NCI-H1436 treated with DMSO at 0.1 percent for 48 hours (cell line): ENCODE measurements around the gene CEP164.
"Not testable (repeated sequence)": the region's sequence is repeated elsewhere in the genome, so short reads cannot be mapped to it uniquely, and the experiment has no call there.

ENCODE experiments used
- DNase-seq: peaks from one replicate; lab custom pipeline; 2025; lab: John Stamatoyannopoulos, UW

CEP164 gene

DNA sequence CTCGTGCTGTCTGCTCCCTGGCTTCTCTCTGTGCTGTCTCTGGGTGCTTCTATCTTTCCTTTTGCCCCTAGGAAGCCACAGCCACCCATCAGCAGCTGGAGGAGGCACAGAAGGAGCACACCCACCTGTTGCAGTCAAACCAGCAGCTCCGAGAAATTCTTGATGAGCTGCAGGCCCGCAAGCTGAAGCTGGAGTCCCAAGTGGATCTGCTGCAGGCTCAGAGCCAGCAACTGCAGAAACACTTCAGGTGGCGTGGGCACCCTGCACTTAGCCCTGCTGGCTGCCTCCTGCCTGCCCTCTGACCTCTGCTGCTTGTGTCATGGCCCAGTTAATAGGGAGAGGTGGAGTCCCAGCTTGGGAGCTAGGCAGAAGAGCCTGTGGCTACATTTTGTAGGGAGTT lies 67.8 kb downstream of the CEP164 start:
- DNase-seq: no peak

DNA sequence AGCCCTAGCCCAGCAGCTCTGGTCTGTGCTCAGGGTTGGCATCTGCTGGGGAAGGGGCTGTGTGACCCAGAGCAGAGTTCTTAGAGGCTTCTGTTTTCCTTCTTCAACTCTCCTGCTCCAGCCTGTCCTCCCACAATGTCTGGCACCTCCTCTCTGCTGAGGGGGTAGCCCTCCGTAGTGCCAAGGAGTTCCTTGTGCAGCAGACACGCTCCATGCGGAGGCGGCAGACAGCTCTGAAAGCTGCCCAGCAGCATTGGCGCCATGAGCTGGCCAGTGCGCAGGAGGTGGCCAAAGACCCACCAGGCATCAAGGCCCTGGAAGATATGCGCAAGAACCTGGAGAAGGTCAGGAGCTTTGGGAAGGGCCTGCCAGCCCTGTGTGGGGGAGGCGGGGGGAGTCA lies 69.3 kb downstream of the CEP164 start:
- no peak for DNase-seq

DNA sequence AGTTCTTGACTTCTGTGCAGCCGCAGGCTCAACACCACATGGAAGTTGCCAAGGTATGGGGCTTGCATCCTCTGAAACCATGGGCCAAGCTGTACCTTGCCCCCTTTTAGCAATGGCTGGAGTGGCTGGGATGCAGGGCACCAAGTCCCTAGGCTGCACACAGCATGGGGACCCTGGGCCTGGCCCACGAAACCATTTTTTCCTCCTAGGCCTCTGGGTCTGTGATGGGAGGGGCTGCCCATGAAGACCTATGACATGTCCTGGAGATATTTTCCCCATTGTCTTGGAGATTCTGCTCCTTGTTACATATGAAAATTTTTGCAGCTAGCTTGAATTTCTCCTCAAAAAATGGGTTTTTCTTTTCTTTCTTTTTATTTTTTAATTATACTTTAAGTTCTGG lies 71.0 kb downstream of the CEP164 start:
- DNase-seq: not testable (repeated sequence)

DNA sequence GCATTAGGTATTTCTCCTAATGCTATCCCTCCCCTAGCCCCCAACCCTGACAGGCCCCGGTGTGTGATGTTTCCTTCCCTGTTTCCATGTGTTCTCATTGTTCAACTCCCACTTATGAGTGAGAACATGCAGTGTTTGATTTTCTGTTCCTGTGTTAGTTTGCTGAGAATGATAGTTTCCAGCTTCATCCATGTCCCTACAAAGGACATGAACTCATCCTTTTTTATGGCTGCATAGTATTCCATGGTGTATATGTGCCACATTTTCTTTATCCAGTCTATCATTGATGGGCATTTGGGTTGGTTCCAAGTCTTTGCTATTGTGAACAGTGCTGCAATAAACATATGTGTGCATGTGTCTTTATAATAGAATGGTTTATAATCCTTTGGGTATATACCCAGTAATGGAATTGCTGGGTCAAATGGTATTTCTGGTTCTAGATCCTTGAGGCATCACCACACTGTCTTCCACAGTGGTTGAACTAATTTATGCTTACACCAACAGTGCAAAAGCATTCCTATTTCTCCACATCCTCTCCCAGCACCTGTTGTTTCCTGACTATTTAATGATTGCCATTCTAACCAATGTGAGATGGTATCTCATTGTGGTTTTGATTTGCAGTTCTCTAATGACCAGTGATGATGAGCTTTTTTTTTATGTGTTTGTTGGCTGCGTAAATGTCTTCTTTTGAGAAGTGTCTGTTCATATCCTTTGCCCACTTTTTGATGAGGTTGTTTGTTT lies 71.6 kb downstream of the CEP164 start:
- DNase-seq: not testable (repeated sequence)

DNA sequence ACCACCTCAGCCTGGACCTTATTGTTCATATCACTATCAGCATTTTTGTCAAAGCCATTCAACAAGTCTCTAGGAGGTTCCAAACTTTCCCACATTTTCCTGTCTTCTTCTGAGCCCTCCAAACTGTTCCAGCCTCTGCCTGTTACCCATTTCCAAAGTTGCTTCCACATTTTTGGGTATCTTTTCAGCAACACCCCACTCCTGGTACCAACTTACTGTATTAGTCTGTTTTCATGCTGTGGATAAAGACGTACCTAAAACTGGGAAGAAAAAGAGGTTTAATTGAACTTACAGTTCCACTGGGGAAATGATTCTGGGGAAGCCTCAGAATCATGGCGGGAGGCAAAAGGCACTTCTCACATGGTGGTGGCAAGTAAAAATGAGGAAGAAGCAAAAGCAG lies 78.2 kb downstream of the CEP164 start:
- not testable (repeated sequence) for DNase-seq

DNA sequence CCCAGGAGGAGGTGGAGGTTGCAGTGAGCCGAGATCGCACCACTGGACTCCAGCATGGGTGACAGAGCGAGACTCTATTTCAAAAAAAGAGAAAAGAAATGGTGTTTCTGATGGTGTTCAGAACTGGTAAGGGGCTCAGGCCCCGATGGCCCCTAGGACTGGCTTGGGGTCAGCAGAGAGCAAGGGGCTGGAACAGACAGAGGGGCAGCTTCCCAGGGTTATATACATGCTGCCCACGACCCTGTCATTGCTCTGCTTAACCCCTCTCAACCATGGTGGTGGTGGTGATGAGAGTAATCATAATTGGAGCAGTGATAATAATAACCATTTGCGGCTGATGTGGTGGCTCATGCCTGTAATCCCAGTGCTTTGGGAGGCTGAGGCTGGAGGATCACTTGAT lies 79.4 kb downstream of the CEP164 start:
- no peak for DNase-seq

DNA sequence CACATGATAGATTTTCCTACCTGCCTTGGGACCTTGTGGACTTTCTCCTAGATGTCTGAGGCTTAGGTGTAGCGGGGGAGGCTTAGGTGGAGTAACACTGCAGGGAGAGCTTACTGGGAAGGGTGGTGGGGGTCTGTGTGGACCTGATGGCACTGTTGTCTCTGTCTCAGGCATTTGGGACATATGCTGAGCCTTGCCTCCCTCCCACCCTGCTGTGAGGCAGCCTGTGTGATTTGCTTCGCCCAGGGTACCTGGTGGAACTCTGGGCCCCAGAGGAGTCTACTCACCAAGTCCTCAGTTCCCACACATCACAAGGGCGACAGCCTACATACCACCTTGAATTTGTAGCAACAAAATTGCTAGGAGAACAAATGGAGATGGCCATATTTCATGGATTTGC lies 80.7 kb downstream of the CEP164 start:
- DNase-seq: no peak

DNA sequence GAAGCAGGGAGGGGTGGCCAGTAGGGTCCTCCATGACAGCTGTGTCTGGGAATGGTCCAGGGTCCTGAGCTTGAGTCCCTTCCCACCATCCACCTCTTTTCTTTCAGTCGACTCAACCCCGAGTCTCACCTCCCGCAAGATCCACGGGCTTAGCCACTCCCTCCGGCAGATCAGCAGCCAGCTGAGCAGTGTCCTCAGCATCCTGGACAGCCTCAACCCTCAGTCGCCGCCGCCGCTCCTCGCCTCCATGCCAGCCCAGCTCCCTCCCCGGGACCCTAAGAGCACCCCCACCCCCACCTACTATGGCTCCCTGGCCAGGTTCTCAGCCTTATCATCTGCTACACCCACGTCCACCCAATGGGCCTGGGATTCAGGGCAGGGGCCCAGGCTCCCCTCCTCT lies 81.9 kb downstream of the CEP164 start:
- no peak for DNase-seq

DNA sequence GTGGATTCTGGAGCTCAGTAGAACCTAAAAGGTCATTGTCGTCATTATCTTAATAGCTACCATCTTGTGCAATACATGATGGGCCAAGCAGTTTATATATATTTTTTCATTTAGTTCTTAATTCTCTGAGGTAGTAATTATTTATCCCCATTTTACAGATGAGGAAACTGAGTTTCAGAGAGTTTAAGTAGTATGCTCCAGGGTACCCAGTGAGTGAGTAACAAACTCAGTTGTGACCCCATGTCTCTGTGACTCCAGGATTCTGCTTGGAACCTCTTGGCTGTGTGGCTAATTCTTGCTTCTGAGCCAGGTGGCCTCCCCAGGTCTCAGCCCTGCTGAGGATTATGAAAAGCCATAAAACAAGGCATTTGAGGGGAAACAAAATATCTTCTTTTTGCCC lies 82.6 kb downstream of the CEP164 start:
- DNase-seq: no peak

DNA sequence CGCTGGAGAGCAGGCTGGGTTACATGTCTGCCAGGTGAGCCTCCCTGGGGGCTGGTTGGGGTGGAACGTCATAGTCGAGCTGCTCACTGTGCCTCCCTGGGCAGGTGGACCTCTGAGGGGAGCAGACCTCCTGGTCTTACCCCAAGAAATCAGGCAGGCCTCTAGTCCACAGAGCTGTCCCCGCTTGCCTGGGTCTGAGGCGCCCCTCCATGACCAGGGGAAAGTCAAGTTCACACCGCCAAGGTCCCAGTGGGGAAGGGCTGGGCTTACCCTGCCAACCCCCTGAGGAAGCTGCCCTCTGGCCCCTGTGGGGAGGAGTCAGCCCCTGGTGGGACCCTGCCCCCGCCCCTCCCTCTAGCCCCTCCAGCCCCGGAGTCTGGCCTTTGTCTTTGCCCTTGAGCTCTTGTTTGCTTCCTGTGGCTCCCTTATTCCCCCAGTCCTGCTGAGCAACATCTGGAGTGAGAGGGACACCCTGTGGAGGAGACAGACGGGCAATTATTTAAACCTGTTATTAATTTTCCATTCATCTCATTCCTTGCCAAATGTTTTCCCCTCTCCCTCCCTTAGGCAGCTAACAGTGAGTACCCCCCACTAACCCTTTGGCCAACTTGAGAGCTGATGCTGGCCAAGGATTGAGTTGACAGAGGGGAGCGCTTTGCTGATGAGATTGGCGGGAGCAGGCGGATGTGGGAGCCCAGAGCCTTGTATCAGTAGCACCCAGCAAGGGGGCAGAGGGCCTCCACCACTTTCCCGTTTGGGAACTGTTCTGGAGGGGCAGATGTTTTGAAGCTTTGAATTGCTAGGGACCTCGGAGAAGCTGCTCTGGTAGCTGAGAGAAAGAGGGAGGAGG lies 83.4 kb downstream of the CEP164 start:
- DNase-seq: no peak

DNA sequence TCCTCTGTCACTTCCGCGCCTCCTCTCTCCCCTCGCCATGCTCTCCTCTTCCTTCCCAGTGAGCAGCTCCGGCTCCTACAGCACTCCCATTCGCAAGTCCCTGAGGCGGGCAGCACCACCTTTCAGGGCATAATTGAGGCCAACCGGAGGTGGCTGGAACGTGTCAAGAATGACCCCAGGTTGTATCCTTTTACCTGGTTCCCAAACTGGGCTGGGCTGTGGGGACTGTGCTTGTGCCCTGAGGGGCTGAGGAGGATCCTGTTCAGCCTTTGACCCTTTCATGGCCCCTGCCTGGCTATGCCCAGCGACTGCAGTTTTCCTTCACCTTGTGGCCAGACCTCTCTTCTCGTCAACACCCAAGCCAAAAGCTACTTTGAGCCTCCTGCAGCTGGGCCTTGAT lies 84.1 kb downstream of the CEP164 start:
- no peak for DNase-seq

DNA sequence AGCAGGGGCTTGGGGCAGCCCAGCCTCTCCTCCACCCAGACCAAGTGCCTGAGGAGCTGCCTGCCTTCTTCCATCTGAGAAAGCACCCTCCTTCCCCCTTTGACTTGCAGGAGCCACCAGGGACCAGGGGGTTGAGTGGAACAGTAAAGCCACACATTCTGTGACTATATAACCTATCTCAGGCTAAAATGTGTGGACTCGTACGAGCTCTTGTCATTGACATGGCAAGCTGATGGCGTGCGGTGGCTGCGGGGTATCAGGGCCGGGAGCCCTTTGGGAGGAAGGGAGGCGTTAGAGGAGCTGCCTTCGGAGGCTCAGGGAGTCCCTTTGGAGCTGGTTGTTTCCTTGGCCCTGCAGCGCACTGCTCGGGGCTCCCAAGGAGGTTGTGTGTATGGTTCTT lies 84.5 kb downstream of the CEP164 start:
- no peak for DNase-seq

DNA sequence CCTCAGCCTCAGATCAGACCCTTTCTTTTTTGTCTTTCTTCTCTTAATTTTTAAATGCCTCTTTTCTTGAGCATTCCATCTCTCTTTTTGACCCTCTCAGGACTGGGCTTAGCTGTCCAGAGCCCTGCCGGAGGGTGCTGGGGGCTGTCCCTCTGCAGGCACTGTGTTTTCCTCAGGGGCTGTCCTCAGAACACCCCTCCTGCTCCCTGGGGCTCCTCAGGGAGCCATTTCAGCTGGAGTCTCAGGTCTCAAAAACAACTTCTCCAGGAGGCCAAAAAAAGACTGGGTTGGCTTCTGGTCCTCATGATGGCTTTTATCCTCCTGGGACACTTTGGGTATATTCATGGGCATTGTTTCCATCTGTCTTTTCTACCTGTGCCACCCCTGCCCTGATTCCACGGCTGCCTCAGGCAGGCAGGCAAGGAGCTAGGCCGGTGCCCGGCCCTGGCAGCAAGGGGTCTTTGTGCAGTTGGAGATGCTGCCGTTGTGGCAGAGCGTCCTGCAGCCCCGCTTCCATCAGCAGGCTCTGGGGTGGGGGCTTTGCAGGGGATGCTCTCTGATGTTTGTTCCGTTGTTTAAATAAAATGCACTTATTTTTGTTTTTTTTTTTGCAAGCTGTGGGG lies 85.1 kb downstream of the CEP164 start:
- no peak for DNase-seq

DNA sequence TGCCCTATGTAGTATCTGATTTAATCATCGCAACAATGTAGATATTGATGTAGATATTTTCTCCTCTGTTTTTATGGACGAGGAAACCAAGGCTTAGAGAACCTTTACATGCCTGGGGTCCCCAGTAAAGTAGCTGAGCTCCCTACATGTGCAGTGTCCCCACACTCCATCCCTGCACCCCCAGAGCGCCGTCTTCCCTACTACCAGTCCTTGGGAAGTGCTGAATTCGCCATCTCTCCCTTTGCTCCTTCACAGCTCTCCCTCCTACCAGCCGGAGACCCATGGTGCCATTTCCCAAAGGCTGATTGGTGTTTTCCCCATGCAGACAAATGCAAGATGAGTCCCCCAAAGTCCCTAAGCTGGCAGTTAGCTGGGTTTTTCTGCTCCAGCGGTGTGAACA lies 86.0 kb downstream of the CEP164 start:
- no peak for DNase-seq

DNA sequence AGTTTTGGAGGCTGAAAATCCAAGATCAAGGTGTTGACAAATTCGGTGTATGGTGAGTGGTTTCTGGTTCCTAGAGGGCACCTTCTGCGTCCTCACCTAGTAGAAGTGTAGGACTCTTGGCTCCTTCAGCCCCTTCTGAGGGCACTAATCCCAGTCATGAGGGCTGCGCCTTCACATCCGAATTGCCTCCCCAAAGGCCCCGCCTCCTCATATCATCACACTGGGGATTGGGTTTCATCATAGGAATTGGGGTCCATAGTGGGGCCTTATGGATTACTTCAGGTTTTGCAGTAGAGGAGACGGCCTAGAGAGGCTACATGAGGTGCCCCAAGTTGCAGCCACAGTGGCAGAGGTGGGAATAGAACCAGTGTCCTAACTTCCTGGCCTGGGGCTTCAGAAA lies 87.1 kb downstream of the CEP164 start:
- DNase-seq: no peak

DNA sequence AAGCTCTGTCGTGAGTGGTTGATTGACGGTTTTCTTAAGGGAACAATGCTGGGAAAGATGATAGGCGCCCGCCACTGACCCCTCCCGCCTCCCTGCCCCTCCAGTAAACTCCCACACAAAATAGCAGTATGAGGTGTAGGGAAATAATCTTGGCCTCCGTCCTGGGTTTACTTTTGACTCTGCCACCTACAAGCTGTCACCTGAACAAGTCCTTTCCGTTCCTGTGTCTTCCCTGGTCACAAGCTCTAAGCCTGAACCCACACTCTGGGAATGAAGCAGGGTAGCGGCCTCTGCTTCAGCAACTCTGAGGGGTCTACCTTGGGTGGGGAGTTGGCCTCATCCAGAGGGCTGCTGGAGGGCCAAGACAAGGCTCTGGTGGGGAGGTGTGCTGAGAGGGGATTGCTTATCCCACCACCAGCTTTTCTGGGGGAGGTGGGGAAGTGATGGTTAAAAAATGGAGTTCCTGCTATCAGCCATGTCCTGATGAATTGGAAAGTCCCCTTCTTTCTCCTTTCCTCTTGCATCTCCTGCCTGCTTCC lies 87.8 kb downstream of the CEP164 start:
- DNase-seq: no peak

DNA sequence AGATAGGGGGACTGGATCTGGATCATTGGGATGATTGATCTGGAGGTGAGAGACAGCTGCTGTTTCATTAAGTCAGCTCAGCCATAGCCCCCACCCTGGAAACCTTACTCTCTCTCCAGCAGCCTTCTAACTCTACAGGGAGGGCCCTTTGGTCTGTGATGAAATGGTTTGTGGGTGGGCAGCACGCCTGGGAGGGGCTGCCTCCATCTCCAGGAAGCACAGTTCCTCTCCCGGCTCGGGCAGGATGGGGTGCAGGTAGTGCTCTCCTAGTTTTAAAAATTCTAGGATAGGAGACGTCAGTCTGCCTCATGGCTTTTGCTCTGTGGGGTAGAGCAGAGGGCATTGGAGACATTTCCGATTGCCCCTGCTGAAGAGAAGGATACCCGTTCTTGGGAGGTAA lies 89.7 kb downstream of the CEP164 start:
- no peak for DNase-seq

DNA sequence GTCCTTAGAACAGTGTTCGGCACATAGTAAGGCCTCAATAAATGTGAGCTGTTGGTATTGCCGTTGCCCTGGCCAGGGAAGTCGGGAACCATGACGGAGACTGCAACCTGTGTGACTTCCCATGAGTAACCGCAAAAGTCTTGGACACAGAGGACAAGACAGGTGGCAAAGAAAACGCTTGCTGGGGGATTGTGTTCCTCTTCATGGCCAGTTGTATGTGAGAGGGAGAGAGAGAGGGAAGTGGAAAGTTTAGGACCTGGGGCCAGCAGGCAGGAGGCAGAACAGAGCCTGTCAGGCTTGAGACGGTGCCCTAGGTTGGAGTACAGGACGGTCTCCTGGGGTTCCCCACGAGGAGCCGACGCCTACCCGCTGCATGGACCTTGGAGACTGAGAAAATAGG lies 90.2 kb downstream of the CEP164 start:
- no peak for DNase-seq

DNA sequence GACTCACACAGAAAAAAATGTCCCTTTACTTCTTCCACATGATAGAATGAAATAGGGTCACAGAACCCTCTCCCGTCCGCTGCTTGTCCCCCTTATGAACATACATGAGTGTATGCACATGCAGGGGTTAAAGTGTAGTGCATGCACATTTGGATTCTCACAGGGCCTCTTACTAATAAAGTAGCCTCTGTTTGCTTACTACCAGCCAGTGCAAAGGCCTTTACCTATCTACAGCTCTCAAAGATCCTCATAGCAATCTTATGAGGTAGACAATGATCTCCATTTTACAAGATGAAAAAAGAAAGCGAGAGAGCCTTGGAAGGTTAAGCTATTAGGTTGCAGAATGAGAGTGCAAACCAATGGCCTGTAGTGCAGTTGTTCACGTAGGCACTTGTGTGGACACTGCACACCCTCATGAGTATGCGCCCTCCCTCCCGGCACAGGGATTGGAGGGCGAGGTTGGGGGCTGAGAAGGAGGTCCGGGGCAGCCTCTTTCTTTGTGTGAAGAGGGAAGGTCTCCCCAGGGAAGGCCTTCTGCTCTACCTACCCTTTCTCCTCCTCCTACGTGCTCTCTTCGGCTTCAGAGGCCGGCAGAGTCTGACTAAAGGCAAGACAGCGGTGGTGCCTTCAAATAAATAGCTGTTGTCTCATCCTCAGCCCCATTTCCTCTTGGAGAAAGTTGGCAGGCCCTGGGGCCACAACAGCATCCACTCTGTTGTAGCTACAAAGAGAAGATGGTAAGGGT lies 91.3 kb downstream of the CEP164 start:
- no peak for DNase-seq

DNA sequence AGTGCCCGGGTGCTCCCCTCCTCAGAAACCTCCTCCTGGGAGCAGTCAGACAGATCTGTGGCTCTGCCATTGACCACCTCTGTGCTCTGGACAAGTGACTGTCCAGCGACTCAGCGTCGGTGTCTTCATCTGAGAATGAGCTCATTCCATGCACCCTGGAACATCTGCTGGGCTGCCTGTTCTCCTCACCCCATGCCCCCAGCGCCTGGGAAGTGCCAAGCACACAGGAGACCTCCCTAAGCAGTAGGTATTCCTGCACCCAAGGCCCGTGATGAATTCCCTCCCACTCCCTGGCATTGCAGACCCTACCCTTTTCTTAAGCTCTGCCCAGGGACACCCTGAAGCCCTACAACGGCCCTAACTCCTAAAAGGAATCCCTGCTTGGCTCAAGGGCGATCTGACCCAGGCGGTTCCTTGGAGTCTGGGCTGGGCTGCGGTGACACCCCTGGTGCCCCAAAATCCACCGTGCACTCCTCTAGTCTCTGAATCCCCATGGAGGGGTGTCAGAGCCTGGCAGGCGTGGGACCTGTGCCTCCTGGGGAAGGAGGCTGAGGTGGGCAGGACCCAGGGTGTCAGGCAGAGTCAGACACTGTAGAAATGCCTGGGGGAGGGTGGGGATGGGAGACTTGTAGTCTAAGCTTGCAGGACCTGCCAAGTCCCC lies 92.0 kb downstream of the CEP164 start:
- no peak for DNase-seq

DNA sequence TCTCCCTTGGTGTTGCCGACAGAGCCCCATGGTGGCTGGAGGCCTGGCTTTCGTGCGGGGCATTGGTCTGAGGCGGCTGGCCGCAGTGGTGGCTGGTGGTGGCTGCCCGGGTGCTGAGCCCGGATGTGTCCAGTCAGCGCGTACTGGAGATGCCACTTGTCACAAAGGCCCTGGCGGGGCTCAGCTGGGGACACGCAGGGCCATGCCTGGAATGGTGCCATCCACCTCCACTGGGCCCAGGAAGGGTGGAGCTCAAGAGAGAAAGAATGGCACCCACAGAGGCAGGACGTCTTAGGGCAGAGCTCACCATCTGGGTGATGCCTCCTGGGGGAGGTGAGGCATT lies 92.5 kb downstream of the CEP164 start:
- DNase-seq: no peak

DNA sequence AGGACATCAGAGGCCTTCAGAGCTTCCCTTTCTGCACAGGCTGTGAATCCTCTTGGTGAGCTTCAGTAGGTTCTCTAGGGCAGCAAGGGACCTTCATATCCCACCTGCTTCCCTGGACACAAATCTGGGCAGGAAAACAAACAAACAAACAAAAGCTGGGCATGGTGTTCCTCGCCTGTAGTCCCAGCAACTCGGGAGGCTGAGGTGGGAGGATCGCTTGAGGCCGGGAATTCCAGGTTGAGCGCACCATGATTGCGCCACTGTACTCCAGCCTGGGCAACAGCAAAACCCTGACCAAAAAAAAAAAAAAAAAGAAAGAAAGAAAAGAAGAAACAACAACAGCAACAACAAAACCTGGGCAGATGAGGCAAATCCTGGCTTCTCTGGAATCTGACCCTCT lies 92.9 kb downstream of the CEP164 start:
- DNase-seq: no peak
